ENCODE data around the gene TMEM132D. TPM values are rescaled to one million over a fixed set of nuclear protein-coding genes. Genes with fewer than 3 reads are reported as not detected.

Gene TMEM132D
- total and polyA plus RNA-seq, 2 experiments from 2014 or later: not detected

- H3K4me3 ChIP-seq: no peak overlapping the region
- H3F3A ChIP-seq (ENCODE audit: insufficient read depth): no peaks in the 10 kb centered on the region
- TF ChIP-seq EZH2phosphoT487 (IDR thresholded peaks at IDR 0.05; ENCODE audit: insufficient read depth, low read depth) (no peak), EZH2 (IDR thresholded peaks at IDR 0.05; ENCODE audit: insufficient read depth, poor library complexity, severe bottlenecking) (no peak)
- no peaks in the 10 kb centered on the region for H4K20me1 ChIP-seq (ENCODE audit: insufficient read depth)
- H3K4me2 ChIP-seq (ENCODE audit: unreplicated experiment): no peak overlapping the region
- H3K79me2 ChIP-seq (ENCODE audit: insufficient read depth): no peaks in the 10 kb centered on the region
- no peaks in the 10 kb centered on the region for H3K27me3 ChIP-seq (replicated peaks; ENCODE audit: insufficient read depth)
- no peak for DNase-seq
- H3K4me1 ChIP-seq (ENCODE audit: insufficient read depth): no peaks in the 10 kb centered on the region
- 8 to 12% methylated on average over 7 of the region's 7 CpGs for WGBS, 2 experiments (ENCODE audit: low coverage in 1 of 2, low lambda C conversion rate in 2 of 2, missing lambda C conversion rate in 2 of 2)
- no peak overlapping the region for H2AFZ ChIP-seq
- no peak overlapping the region for H3K9ac ChIP-seq
- in situ Hi-C loops (cut with MboI): no loop called here
- no peaks in the 10 kb centered on the region for H3K9me2 ChIP-seq (ENCODE audit: insufficient read depth)
- H3K27ac ChIP-seq: no peak overlapping the region
- H3K9me3 ChIP-seq (ENCODE audit: low read depth): no peaks in the 10 kb centered on the region
- no peaks in the 10 kb centered on the region for H3K36me3 ChIP-seq (ENCODE audit: low read depth)
These were observed 572.3 kb downstream of the TMEM132D start for GRCh38 chr12:129331356-129332085.

- Histone ChIP-seq H3K36me3 (ENCODE audit: low read depth) (no peaks in the 10 kb centered on the region), H3K4me3 (no peak overlapping the region), H3K4me1 (ENCODE audit: insufficient read depth) (no peaks in the 10 kb centered on the region), H4K20me1 (ENCODE audit: insufficient read depth) (no peaks in the 10 kb centered on the region), H3K9me3 (ENCODE audit: low read depth) (no peaks in the 10 kb centered on the region), H3K4me2 (ENCODE audit: unreplicated experiment) (no peak overlapping the region), H3K79me2 (ENCODE audit: insufficient read depth) (no peaks in the 10 kb centered on the region), H3K27me3 (replicated peaks; ENCODE audit: insufficient read depth) (no peaks in the 10 kb centered on the region), H3K9ac (no peak overlapping the region), H3K27ac (no peak overlapping the region), H3F3A (ENCODE audit: insufficient read depth) (no peaks in the 10 kb centered on the region), H2AFZ (no peak overlapping the region), H3K9me2 (ENCODE audit: insufficient read depth) (no peaks in the 10 kb centered on the region)
- TF ChIP-seq EZH2phosphoT487 (IDR thresholded peaks at IDR 0.05; ENCODE audit: insufficient read depth, low read depth) (no peak), EZH2 (IDR thresholded peaks at IDR 0.05; ENCODE audit: insufficient read depth, poor library complexity, severe bottlenecking) (no peak)
- 1 to 3% methylated on average over 4 of the region's 4 CpGs for WGBS, 2 experiments (ENCODE audit: low coverage in 1 of 2, low lambda C conversion rate in 2 of 2, missing lambda C conversion rate in 2 of 2)
- in situ Hi-C loops (cut with MboI): no loop called here
- no peak for DNase-seq
These were observed 575.6 kb downstream of the TMEM132D start for GRCh38 chr12:129328235-129328634.

DNA sequence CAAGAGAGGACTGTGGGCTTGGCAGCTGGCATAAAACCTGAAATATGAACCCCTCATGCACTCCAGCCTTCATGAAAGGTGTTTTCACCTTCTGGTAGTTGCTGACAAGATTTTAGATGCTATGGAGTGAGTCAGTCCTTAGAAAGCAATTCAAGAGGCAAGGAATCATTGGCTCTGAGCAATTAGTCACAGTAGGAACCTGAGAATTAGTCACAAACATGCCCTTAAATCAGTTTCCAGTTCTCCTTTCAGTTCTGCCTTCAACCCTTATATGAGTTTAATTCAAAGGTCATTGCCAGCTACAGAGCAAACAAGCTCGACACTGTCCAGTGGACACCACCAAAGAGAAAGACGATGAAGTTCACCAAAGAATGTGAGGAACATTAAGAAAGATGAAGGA, 578.3 kb downstream of the TMEM132D start:
- TF ChIP-seq EZH2 (IDR thresholded peaks at IDR 0.05; ENCODE audit: insufficient read depth, poor library complexity, severe bottlenecking) (no peak), EZH2phosphoT487 (IDR thresholded peaks at IDR 0.05; ENCODE audit: insufficient read depth, low read depth) (no peak)
- Histone ChIP-seq H3K36me3 (ENCODE audit: low read depth) (no peaks in the 10 kb centered on the region), H3K9me3 (ENCODE audit: low read depth) (no peaks in the 10 kb centered on the region), H3K4me2 (ENCODE audit: unreplicated experiment) (no peak overlapping the region), H3K27me3 (replicated peaks; ENCODE audit: insufficient read depth) (no peaks in the 10 kb centered on the region), H3K27ac (no peak overlapping the region), H4K20me1 (ENCODE audit: insufficient read depth) (no peaks in the 10 kb centered on the region), H3K4me3 (no peak overlapping the region), H3K79me2 (ENCODE audit: insufficient read depth) (no peaks in the 10 kb centered on the region), H3K4me1 (ENCODE audit: insufficient read depth) (no peaks in the 10 kb centered on the region), H3F3A (ENCODE audit: insufficient read depth) (no peaks in the 10 kb centered on the region), H3K9ac (no peak overlapping the region), H2AFZ (no peak overlapping the region), H3K9me2 (ENCODE audit: insufficient read depth) (no peaks in the 10 kb centered on the region)
- DNase-seq: no peak
- in situ Hi-C loops (cut with MboI): no loop called here
- 30% methylated on average over 2 of the region's 2 CpGs for WGBS, 2 experiments (ENCODE audit: low coverage in 1 of 2, low lambda C conversion rate in 2 of 2, missing lambda C conversion rate in 2 of 2)

DNA sequence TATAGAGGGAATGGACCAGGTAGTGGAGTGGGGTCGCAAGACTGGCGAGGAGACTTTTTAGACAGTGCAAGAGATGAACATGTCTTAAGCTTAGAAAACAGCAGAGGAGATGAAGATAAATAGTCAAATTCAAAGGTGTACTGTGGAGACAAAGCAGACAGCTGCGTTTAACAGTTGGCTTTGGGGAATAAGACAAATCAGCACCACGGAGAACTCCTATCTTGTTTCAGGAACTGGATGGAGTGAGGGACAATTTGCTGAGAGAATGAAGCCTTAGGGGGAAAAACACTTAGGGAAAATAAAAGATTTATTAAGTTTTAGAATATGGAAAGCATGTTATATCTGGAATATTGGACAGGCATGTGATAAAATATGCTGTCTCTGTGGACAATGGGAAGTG, 591.8 kb downstream of the TMEM132D start:
- no peaks in the 10 kb centered on the region for H3K4me1 ChIP-seq (ENCODE audit: insufficient read depth)
- H3K27ac ChIP-seq: no peak overlapping the region
- H3F3A ChIP-seq (ENCODE audit: insufficient read depth): no peaks in the 10 kb centered on the region
- H3K4me3 ChIP-seq: no peak overlapping the region
- H4K20me1 ChIP-seq (ENCODE audit: insufficient read depth): no peaks in the 10 kb centered on the region
- in situ Hi-C loops (cut with MboI): no loop called here
- H3K9me3 ChIP-seq (ENCODE audit: low read depth): no peaks in the 10 kb centered on the region
- H3K9me2 ChIP-seq (ENCODE audit: insufficient read depth): no peaks in the 10 kb centered on the region
- 17 to 21% methylated on average over 4 of the region's 4 CpGs for WGBS, 2 experiments (ENCODE audit: low coverage in 1 of 2, low lambda C conversion rate in 2 of 2, missing lambda C conversion rate in 2 of 2)
- H3K27me3 ChIP-seq (replicated peaks; ENCODE audit: insufficient read depth): no peaks in the 10 kb centered on the region
- no peak for DNase-seq
- H3K79me2 ChIP-seq (ENCODE audit: insufficient read depth): no peaks in the 10 kb centered on the region
- H2AFZ ChIP-seq: no peak overlapping the region
- H3K36me3 ChIP-seq (ENCODE audit: low read depth): no peaks in the 10 kb centered on the region
- H3K4me2 ChIP-seq (ENCODE audit: unreplicated experiment): no peak overlapping the region
- TF ChIP-seq EZH2phosphoT487 (IDR thresholded peaks at IDR 0.05; ENCODE audit: insufficient read depth, low read depth) (no peak), EZH2 (IDR thresholded peaks at IDR 0.05; ENCODE audit: insufficient read depth, poor library complexity, severe bottlenecking) (no peak)
- no peak overlapping the region for H3K9ac ChIP-seq

Measured in GM23248 (cell line).